ENCODE measurements around the gene PSG4.
"Not testable (repeated sequence)": the region's sequence is repeated elsewhere in the genome, so short reads cannot be mapped to it uniquely, and the experiment has no call there.

DNA sequence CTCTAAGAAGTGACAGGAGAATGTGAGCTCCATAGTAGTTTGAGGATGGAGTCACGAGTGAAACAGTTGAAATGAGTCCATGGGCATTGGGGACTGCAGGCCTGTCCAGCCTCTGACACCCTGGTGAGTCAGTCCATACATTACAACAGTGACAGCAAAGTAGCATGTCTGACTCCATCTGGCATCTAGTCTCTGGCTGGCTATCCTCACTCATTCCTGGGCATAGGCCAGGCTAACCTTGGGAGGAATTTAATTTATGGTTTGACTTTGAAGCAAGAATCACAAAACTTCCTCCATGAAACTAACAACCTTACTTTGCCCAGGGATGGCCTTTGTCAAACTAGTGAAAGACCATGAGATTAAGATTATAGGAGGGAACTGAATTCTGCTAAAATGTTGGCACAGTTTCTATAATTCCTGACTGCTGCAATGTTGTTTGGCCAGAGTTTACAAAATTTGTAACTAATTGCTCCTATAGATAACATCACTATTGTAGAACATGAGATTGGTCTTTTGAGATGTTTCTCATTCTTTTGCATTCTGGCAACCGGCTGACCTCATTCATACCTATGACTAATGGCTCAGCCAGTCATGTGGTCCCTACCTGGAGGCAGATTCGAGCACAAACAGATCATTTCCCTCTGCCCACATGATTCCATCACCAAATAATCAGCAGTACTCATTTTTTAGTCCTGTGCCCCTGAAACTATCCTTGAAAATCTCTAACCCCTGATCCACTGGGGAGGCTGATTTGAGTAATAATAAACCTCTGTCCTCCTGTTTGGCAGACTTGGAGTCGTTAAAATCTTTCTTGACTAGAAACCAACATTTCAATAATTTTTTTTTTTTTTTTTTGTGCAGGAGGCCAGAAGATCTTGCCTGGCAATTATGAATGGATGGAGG lies 23.3 kb downstream of the PSG4 start:
- TF ChIP-seq, protein P1, sequence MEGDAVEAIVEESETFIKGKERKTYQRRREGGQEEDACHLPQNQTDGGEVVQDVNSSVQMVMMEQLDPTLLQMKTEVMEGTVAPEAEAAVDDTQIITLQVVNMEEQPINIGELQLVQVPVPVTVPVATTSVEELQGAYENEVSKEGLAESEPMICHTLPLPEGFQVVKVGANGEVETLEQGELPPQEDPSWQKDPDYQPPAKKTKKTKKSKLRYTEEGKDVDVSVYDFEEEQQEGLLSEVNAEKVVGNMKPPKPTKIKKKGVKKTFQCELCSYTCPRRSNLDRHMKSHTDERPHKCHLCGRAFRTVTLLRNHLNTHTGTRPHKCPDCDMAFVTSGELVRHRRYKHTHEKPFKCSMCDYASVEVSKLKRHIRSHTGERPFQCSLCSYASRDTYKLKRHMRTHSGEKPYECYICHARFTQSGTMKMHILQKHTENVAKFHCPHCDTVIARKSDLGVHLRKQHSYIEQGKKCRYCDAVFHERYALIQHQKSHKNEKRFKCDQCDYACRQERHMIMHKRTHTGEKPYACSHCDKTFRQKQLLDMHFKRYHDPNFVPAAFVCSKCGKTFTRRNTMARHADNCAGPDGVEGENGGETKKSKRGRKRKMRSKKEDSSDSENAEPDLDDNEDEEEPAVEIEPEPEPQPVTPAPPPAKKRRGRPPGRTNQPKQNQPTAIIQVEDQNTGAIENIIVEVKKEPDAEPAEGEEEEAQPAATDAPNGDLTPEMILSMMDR (conservative IDR thresholded peaks at IDR 0.05; ENCODE audit: low read length), result not testable (repeated sequence)
- not testable (repeated sequence) for TF ChIP-seq EZH2phosphoT487 (IDR thresholded peaks at IDR 0.05; ENCODE audit: borderline replicate concordance, low read depth, low read length)

All from OCI-LY7 (cell line).